Kidney epithelial cell (primary cell): ENCODE data around the gene ATP5MK. TPM values are rescaled to one million over a fixed set of nuclear protein-coding genes. Genes with fewer than 3 reads are reported as not detected.
"Not testable (repeated sequence)": the region's sequence is repeated elsewhere in the genome, so short reads cannot be mapped to it uniquely, and the experiment has no call there.

Source experiments
- DNase-seq: peaks from one replicate; pipeline ENCODE4 v3.0.0-alpha.2; 2010; ENCODE audit warnings: low read depth
- H3K27me3 ChIP-seq: 2 replicates; pipeline ENCODE4 v1.6.0; 2011; ENCODE audit warnings: low read length; ENCODE audit not compliant: control insufficient read depth, insufficient read depth
- H3K36me3 ChIP-seq: 2 replicates; pipeline ENCODE4 v1.5.1; 2011; ENCODE audit warnings: low read length; ENCODE audit not compliant: control insufficient read depth, insufficient read depth
- H3K4me3 ChIP-seq: 2 replicates; pipeline ENCODE4 v1.5.1; 2011; ENCODE audit warnings: low read depth, mild to moderate bottlenecking, control low read depth, low read length
- total RNA-seq: library from RNA; depleted of rRNA; stranded (reverse); fragments of >200 nt; gene quantifications from 2 replicates; pipeline ENCODE4 v1.2.3, GENCODE V29; 2015
- TF ChIP-seq, protein P1 (sequence below): IDR thresholded peaks from 2 replicates; pipeline ENCODE4 v1.5.1; 2011; ENCODE audit warnings: mild to moderate bottlenecking, moderate library complexity, low read length, control low read depth, inconsistent platforms; ENCODE audit not compliant: insufficient read depth, poor library complexity, severe bottlenecking

ATP5MK gene
- total RNA-seq, 1 donor from 2014 or later: 433 TPM

DNA sequence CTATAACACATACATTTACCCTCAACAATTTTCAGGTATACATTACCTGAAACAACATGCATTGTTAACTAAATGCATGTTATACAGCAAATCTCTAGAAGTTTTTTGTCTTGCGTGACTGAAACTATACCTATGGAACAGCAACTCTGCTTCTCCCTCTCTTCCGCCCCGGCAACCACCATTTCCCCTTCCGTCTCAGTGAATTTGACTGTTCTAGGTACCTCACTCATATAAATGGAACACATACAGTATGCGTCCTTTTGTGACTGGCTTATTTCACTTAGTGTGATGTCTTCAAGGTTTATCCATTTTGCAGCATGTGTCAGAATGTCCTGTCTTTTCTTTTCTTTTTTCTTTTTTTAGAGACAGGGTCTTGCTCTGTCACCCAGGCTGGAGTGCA, 33.4 kb upstream of the ATP5MK start:
- DNase-seq: no peak
- peaks cover 2% of the 10 kb centered on the region for H3K36me3 ChIP-seq
- TF ChIP-seq, protein P1, sequence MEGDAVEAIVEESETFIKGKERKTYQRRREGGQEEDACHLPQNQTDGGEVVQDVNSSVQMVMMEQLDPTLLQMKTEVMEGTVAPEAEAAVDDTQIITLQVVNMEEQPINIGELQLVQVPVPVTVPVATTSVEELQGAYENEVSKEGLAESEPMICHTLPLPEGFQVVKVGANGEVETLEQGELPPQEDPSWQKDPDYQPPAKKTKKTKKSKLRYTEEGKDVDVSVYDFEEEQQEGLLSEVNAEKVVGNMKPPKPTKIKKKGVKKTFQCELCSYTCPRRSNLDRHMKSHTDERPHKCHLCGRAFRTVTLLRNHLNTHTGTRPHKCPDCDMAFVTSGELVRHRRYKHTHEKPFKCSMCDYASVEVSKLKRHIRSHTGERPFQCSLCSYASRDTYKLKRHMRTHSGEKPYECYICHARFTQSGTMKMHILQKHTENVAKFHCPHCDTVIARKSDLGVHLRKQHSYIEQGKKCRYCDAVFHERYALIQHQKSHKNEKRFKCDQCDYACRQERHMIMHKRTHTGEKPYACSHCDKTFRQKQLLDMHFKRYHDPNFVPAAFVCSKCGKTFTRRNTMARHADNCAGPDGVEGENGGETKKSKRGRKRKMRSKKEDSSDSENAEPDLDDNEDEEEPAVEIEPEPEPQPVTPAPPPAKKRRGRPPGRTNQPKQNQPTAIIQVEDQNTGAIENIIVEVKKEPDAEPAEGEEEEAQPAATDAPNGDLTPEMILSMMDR: no peak
- no peak overlapping the region for H3K4me3 ChIP-seq
- H3K27me3 ChIP-seq: no peaks in the 10 kb centered on the region

- peaks cover 2% of the 10 kb centered on the region for H3K36me3 ChIP-seq
- DNase-seq: no peak
- TF ChIP-seq, protein P1: no peak
Observed at GRCh38 chr10:103428989-103429643, 32.8 kb upstream of the ATP5MK start.

DNA sequence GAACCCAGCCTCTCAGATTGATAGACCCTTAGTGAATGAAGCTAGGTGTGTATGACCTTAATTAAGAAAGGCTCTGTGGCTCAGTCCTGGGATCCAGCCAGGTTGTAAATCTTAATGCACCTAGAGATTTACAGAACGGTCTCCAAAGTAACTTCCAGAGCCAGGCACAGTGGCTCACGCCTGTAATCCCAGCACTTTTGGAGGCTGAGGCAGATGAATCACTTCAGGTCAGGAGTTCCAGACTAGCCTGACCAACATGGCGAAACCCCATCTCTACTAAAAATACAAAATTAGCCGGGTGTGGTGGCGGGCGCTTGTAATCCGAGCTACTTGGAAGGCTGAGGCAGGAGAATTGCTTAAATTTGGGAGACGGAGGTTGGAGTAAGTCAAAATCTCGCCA, 31.6 kb upstream of the ATP5MK start:
- Histone ChIP-seq H3K27me3 (no peaks in the 10 kb centered on the region), H3K36me3 (peaks cover 1% of the 10 kb centered on the region), H3K4me3 (no peak overlapping the region)
- no peak for DNase-seq
- TF ChIP-seq, protein P1: no peak

More at GRCh38 chr10:103428989-103429643, 32.8 kb upstream of the ATP5MK start:
- Histone ChIP-seq H3K4me3 (no peak overlapping the region), H3K27me3 (no peaks in the 10 kb centered on the region)

- Histone ChIP-seq H3K27me3 (no peaks in the 10 kb centered on the region), H3K36me3 (peaks cover 1% of the 10 kb centered on the region), H3K4me3 (no peak overlapping the region)
- no peak for DNase-seq
- TF ChIP-seq, protein P1: no peak
Observed at GRCh38 chr10:103423748-103424147, 27.5 kb upstream of the ATP5MK start.

DNA sequence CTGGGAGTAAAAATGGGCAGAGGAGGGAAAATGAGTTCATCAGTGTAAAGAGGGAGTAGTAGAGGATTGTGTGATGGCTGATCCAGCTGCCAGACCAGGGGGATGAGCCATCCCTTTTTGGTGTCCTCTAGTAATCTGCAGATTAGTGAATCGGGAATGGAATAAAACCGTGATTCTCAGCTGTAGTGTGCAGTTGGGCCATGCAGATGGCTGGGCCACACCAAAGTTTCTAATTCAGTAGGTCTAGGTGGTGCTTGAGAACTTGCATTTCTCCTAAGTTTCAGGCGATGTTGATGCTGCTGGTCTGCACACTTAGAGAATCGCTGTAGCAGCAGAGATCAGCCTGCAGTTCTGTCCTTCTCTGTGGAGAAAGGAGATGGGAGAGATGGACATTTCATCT, 22.8 kb upstream of the ATP5MK start:
- H3K27me3 ChIP-seq: no peaks in the 10 kb centered on the region
- TF ChIP-seq, protein P1: no peak
- H3K4me3 ChIP-seq: no peak overlapping the region
- DNase-seq: no peak
- H3K36me3 ChIP-seq: peaks cover 2% of the 10 kb centered on the region

DNA sequence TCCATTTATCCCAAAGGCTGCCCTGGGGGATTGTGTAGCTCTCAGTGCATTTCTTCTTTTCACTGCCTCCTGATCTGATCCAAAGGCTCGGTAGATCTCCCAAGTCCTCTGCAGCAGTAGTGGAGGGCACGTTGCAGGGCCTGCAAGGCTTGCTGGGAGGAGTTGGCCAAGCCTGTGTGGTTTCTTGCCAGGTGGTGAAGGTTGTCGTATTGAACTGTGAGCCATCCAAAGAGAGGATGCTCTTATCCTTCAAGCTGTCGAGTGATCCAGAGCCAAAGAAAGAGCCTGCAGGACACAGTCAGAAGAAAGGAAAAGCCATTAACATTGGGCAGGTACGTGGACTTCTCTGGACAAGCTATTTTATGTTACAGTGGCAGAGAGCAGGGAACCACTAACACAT, 21.3 kb upstream of the ATP5MK start:
- no peak for DNase-seq
- peaks cover 4% of the 10 kb centered on the region for H3K36me3 ChIP-seq
- H3K4me3 ChIP-seq: no peak overlapping the region
- TF ChIP-seq, protein P1: no peak
- no peaks in the 10 kb centered on the region for H3K27me3 ChIP-seq

DNA sequence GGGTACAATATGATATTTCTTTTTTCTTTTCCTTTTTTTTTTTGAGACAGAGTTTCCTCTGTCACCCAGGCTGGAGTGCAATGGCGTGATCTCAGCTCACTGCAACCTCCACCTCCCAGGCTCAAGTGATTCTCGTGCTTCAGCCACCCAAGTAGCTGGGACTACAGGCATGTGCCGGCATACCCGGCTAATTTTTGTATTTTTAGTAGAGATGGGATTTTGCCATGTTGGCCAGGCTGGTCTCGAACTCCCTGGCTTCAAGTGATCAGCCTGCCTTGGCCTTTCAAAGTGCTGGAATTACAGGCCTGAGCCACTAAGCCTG, 20.8 kb upstream of the ATP5MK start:
- not testable (repeated sequence) for DNase-seq, H3K27me3 ChIP-seq, H3K4me3 ChIP-seq, H3K36me3 ChIP-seq
